ENCODE data around the gene CARM1.
A peak's percentile ranks its signal among the peaks of the same experiment; 100 is the strongest.

CARM1 gene

DNA sequence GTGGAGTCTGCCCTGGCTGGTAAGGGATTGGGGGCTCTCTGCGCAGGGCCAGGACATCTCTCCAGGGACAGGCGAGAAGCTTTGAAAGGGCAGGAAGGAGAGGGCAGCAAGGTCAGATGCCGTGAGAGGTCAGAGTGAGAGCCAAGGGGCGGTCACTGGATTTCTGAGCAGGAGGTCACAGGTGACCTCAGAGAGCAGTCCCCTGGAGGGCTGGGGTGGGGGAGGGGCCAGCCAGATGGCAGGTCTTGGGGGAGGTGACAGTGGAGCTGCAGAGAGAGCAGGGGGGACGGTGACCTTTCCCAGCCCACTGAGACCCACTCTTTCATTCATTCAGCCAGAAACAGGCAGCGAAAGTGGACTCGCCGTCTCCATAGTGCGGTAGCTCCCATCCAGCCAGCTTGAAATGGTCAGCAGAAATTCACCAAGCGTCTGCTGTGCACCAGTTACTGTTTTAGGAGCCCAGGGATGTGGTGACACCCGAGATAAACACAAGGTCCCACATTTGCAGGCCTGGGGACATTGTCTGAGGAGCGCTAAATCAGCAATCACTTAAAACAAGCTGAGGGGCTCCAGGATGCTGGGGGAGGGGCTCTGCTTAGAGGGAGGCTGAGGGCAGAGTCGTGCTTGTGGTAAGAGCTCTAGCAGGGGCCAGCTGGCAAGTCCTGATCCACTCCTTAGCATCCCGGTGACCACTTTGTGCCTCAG, 10.2 kb downstream of the CARM1 start:
- H3K9me3 Mint-ChIP-seq: no peaks in the 10 kb centered on the region
- no peak overlapping the region for H3K4me3 Mint-ChIP-seq
- peaks cover 44% of the 10 kb centered on the region for H3K4me1 Mint-ChIP-seq
- DNase-seq (no peak), ATAC-seq (no peak)
- no peaks in the 10 kb centered on the region for H3K27me3 Mint-ChIP-seq
- H3K27ac Mint-ChIP-seq: no peak overlapping the region

- no peak overlapping the region for H3K27ac Mint-ChIP-seq
- H3K4me3 Mint-ChIP-seq: no peak overlapping the region
- no peaks in the 10 kb centered on the region for H3K9me3 Mint-ChIP-seq
- ATAC-seq (no peak), DNase-seq (no peak)
- no peaks in the 10 kb centered on the region for H3K27me3 Mint-ChIP-seq
- peaks cover 42% of the 10 kb centered on the region for H3K4me1 Mint-ChIP-seq
These were observed 10.7 kb downstream of the CARM1 start for GRCh38 chr19:10882108-10882457.

GRCh38 chr19:10884274-10884673, 12.9 kb downstream of the CARM1 start:
- DNase-seq (no peak), ATAC-seq (no peak)
- no peak overlapping the region for H3K27ac Mint-ChIP-seq

DNA sequence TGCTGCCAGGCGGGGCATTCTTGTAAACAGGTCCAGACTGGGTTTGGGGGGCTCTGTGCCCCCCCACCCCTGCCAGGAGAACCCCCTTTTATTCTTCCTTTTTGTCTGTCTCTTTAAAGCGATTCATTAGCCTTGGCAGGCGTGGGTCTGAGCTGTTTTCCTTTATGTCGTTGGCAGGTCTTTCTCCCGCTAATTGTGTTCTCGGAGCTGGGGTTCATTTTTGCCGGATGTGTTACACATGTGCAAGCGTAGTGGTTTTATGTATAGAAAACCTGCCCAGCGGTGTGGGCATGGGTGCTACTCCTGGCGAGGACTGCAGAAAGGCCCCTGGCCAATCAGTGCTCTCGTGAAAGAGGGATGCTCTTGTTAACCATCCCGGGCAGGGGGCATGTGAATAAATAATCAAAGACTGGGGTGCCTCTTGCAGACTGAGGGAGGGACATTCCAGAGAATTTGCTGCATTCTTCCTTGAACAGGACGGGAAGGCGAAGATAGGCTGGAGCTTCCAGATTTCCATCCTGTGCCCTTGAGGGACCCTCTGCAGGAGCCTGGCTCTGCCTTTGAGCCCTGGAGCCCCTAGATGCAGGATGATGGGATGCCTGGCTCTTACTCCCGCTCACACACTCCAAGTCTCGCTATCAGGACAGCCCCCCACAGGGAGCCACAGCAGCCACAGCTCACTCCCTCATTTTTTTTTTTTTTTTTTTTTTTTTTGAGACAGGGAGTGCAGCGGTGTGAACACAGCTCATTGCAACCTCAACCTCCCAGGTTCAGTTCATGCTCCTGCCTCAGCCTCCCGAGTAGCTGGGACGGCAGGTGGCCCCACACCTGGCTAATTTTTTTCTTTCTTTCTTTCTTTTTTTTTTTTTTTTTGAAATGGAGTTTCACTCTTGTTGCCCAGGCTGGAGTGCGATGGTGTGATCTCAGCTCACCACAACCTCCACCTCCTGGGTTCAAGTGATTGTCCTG, 14.1 kb downstream of the CARM1 start:
- Mint-ChIP-seq H3K4me3 (no peak overlapping the region), H3K9me3 (no peaks in the 10 kb centered on the region), H3K27ac (peak overlapping the region in 1 of 2 donors; percentile 41), H3K4me1 (peaks cover 30% of the 10 kb centered on the region), H3K27me3 (no peaks in the 10 kb centered on the region)
- ATAC-seq: no peak
- no peak for DNase-seq

More at GRCh38 chr19:10884274-10884673, 12.9 kb downstream of the CARM1 start:
- peaks cover 37% of the 10 kb centered on the region for H3K4me1 Mint-ChIP-seq
- no peak overlapping the region for H3K4me3 Mint-ChIP-seq
- H3K27me3 Mint-ChIP-seq: no peaks in the 10 kb centered on the region
- no peaks in the 10 kb centered on the region for H3K9me3 Mint-ChIP-seq

- ATAC-seq (no peak), DNase-seq (no peak)
- Mint-ChIP-seq H3K27ac (peak overlapping the region in 1 of 2 donors; percentile 4), H3K4me3 (no peak overlapping the region), H3K4me1 (peaks cover 25% of the 10 kb centered on the region), H3K9me3 (no peaks in the 10 kb centered on the region), H3K27me3 (no peaks in the 10 kb centered on the region)
These were observed 16.4 kb downstream of the CARM1 start for GRCh38 chr19:10887616-10888367.

- Mint-ChIP-seq H3K4me3 (no peak overlapping the region), H3K9me3 (no peaks in the 10 kb centered on the region), H3K27me3 (no peaks in the 10 kb centered on the region), H3K27ac (no peak overlapping the region), H3K4me1 (peaks cover 25% of the 10 kb centered on the region)
- ATAC-seq (no peak), DNase-seq (no peak)
These were observed 17.1 kb downstream of the CARM1 start for GRCh38 chr19:10888421-10888866.

DNA sequence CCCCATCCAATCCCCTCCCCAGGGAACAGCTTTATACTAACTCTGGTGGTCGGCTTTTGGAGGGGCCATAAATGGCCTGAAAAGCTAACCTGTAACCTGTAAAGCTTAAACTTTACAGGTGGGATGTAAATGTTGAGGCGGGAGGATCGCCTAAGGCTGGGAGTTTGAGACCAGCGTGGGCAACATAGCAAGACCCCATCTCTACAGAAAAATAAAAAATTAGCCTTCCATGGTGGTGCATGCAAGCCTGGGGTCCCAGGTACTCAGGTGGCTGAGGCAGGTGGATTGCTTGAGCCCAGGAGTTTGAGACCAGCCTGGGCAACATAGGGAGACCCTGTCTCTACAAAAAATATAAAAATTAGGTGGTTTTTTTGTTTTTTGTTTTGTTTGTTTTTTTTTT, 18.5 kb downstream of the CARM1 start:
- DNase-seq (no peak), ATAC-seq (no peak)
- H3K27ac Mint-ChIP-seq: no peak overlapping the region
- H3K27me3 Mint-ChIP-seq: no peaks in the 10 kb centered on the region
- H3K9me3 Mint-ChIP-seq: no peaks in the 10 kb centered on the region
- H3K4me1 Mint-ChIP-seq: peaks cover 31% of the 10 kb centered on the region
- no peak overlapping the region for H3K4me3 Mint-ChIP-seq

DNA sequence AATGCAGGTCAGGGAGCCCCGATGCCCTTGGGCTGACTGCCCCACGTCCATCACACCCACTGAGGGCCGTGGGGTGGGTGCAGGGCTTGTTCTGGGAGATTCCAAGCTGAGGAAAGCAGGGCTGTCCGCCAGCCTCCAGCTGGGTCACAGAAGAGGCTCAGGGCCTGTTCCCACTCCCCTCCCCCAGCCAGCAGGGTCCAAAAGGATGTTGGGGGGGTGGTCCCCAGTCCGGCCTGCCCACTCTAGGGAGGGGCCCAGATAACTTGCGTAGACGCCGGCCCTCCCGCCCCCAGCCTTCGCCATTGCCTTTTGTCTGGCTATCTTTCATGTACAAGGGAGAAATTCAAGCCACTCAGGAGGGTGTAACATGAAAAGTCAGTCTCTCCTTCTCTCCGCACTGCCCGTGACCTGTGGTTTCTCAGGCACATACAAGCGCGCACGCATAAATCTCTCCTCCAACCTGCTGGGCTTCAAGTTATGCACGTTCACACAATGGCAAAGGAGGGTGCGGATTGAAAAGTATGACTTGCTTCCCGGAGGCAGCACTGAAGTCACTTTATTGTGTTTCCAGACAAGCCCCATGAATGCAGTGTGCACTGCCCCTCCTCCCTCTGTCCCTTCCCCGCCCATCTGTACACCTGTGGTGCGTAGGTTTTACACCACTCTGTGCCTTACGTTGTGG, 20.2 kb downstream of the CARM1 start:
- Mint-ChIP-seq H3K27ac (no peak overlapping the region), H3K4me3 (no peak overlapping the region), H3K27me3 (no peaks in the 10 kb centered on the region), H3K9me3 (no peaks in the 10 kb centered on the region), H3K4me1 (peaks cover 37% of the 10 kb centered on the region)
- DNase-seq (no peak), ATAC-seq (no peak)

GRCh38 chr19:10892256-10892655, 20.9 kb downstream of the CARM1 start:
- no peak overlapping the region for H3K27ac Mint-ChIP-seq
- no peak for DNase-seq
- H3K4me3 Mint-ChIP-seq: no peak overlapping the region
- no peaks in the 10 kb centered on the region for H3K9me3 Mint-ChIP-seq
- no peaks in the 10 kb centered on the region for H3K27me3 Mint-ChIP-seq
- ATAC-seq: no peak
- peaks cover 40% of the 10 kb centered on the region for H3K4me1 Mint-ChIP-seq

GRCh38 chr19:10894911-10895213, 23.5 kb downstream of the CARM1 start:
- ATAC-seq (no peak), DNase-seq (no peak)
- Mint-ChIP-seq H3K4me1 (peaks cover 40% of the 10 kb centered on the region), H3K27ac (no peak overlapping the region), H3K4me3 (no peak overlapping the region), H3K9me3 (no peaks in the 10 kb centered on the region), H3K27me3 (no peaks in the 10 kb centered on the region)

GRCh38 chr19:10895363-10895762, 24.0 kb downstream of the CARM1 start:
- peak overlapping the region in 1 of 2 donors; percentile 72 for H3K27ac Mint-ChIP-seq
- no peak for DNase-seq
- H3K27me3 Mint-ChIP-seq: no peaks in the 10 kb centered on the region
- H3K9me3 Mint-ChIP-seq: no peaks in the 10 kb centered on the region
- H3K4me1 Mint-ChIP-seq: peaks cover 40% of the 10 kb centered on the region
- no peak overlapping the region for H3K4me3 Mint-ChIP-seq
- no peak for ATAC-seq

DNA sequence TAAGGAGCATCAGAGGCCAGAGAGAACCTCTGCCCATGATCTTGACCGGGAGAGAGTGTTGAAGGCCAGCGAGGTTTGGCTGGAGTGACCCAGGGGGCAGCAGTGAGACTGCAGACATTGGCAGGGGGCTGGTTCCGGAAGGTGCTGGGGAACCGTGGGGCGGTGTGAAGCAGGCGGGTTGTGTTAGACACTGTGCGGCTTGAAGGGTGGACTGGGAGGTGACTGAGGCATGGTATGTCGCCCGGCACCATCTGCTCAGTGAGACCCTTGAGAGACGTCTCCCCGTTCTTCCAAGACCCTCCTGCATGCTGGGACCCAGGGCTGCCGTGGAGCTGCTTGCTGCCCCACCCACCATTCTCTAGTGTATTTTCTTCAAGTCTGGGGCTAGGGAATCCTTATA, 24.6 kb downstream of the CARM1 start:
- Mint-ChIP-seq H3K4me1 (peaks cover 40% of the 10 kb centered on the region), H3K4me3 (no peak overlapping the region), H3K9me3 (no peaks in the 10 kb centered on the region), H3K27ac (peak overlapping the region in 1 of 2 donors; percentile 72), H3K27me3 (no peaks in the 10 kb centered on the region)
- ATAC-seq (no peak), DNase-seq (no peak)

GRCh38 chr19:10896851-10897526, 25.6 kb downstream of the CARM1 start:
- Mint-ChIP-seq H3K4me3 (no peak overlapping the region), H3K27me3 (no peaks in the 10 kb centered on the region), H3K9me3 (no peaks in the 10 kb centered on the region), H3K27ac (no peak overlapping the region), H3K4me1 (peaks cover 40% of the 10 kb centered on the region)
- ATAC-seq (peak; percentile 45), DNase-seq (no peak)

DNA sequence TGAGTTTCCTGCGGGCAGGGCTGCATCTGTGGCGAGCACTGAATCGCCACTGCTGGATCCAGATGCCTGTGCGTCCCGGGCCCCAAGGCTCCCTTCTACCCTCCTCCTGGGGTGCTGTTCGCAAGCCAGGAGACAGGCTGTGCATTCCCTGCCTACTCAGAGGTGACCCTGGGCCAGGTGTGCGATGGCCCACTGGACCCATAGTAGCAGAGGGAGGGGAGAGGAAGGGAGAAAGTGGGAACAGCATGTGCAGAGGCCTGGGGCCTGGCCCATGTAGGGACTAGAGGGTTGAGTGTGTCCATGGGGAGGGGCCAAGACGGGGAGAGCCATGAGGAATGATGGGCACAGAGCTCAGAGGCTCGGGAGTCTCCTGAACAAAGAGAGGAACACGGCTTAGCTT, 27.3 kb downstream of the CARM1 start:
- Mint-ChIP-seq H3K4me1 (peaks cover 40% of the 10 kb centered on the region), H3K4me3 (no peak overlapping the region), H3K27me3 (no peaks in the 10 kb centered on the region), H3K9me3 (no peaks in the 10 kb centered on the region), H3K27ac (peak overlapping the region in 1 of 2 donors; percentile 27)
- no peak for ATAC-seq
- DNase-seq: no peak

GRCh38 chr19:10899151-10899653, 27.8 kb downstream of the CARM1 start:
- Mint-ChIP-seq H3K4me1 (peaks cover 39% of the 10 kb centered on the region), H3K4me3 (no peak overlapping the region), H3K27me3 (no peaks in the 10 kb centered on the region), H3K9me3 (no peaks in the 10 kb centered on the region), H3K27ac (no peak overlapping the region)
- DNase-seq (no peak), ATAC-seq (no peak)

All from stimulated activated naive CD8-positive, alpha-beta T cell treated with anti-CD3 and anti-CD28 coated beads, Interleukin-15, amount 100 ng/mL, for 72 hours (primary cell).